Germinal center (tissue), 1 donor: ENCODE data around the gene NAP1L5.

Experiments used
- DNase-seq: peaks from one replicate; pipeline ENCODE4 v3.0.0; 2012; ENCODE audit warnings: mixed read lengths, low spot score

Gene NAP1L5

GRCh38 chr4:88722276-88722780, 24.7 kb upstream of the NAP1L5 start:
- DNase-seq = no peak

GRCh38 chr4:88720451-88721428, 23.1 kb upstream of the NAP1L5 start:
- no peak for DNase-seq

- DNase-seq = no peak
Measured at GRCh38 chr4:88719381-88719780, 21.8 kb upstream of the NAP1L5 start.

- DNase-seq = no peak
Measured at GRCh38 chr4:88718098-88718497, 20.5 kb upstream of the NAP1L5 start.

GRCh38 chr4:88713782-88714181, 16.2 kb upstream of the NAP1L5 start:
- no peak for DNase-seq

- no peak for DNase-seq
Measured at GRCh38 chr4:88709989-88710388, 12.4 kb upstream of the NAP1L5 start.

GRCh38 chr4:88706574-88706973, 8.9 kb upstream of the NAP1L5 start:
- no peak for DNase-seq

GRCh38 chr4:88705805-88706492, 8.3 kb upstream of the NAP1L5 start:
- no peak for DNase-seq

- no peak for DNase-seq
Measured at GRCh38 chr4:88705223-88705622, 7.6 kb upstream of the NAP1L5 start.

GRCh38 chr4:88702782-88703181, 5.2 kb upstream of the NAP1L5 start:
- DNase-seq = no peak

GRCh38 chr4:88698519-88698918, 890 bp upstream of the NAP1L5 start:
- no peak for DNase-seq

GRCh38 chr4:88697141-88697540, 488 bp downstream of the NAP1L5 start:
- DNase-seq = no peak

- no peak for DNase-seq
Measured at GRCh38 chr4:88696630-88697029, 999 bp downstream of the NAP1L5 start.

GRCh38 chr4:88693792-88694191, 3.8 kb downstream of the NAP1L5 start:
- DNase-seq = no peak

- DNase-seq = no peak
Measured at GRCh38 chr4:88690355-88690754, 7.3 kb downstream of the NAP1L5 start.

GRCh38 chr4:88681209-88681608, 16.4 kb downstream of the NAP1L5 start:
- DNase-seq = no peak

GRCh38 chr4:88675543-88675942, 22.1 kb downstream of the NAP1L5 start:
- no peak for DNase-seq

- DNase-seq = no peak
Measured at GRCh38 chr4:88674979-88675378, 22.6 kb downstream of the NAP1L5 start.

- DNase-seq = no peak
Measured at GRCh38 chr4:88674565-88674964, 23.1 kb downstream of the NAP1L5 start.

- no peak for DNase-seq
Measured at GRCh38 chr4:88673886-88674285, 23.7 kb downstream of the NAP1L5 start.

- DNase-seq = no peak
Measured at GRCh38 chr4:88672987-88673386, 24.6 kb downstream of the NAP1L5 start.

- DNase-seq = no peak
Measured at GRCh38 chr4:88661739-88662138, 35.9 kb downstream of the NAP1L5 start.
